NCI-H1436 (cell line): ENCODE measurements around the gene NAV2.

ENCODE experiments used
- DNase-seq: peaks from one replicate; lab custom pipeline; 2025; lab: John Stamatoyannopoulos, UW

The NAV2 gene

DNA sequence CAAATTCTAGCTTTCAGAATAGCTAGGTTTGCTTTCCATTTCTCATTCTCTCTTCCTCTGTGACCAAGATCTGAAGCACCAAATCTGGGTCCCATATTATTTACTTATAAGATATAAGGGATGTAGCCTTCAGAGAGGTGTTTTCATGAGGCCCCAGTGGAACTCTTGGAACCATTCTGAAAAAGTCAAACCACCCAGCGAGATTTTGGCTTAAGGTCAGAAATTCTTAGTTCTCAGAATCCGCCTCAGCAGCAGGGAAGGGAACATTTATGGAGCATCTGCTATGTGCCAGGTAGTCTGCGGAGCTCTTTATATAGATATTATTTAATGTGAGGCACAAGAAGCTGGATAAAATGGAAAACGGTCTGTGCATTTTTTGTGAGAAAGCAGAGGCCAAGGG lies 6.3 kb downstream of the NAV2 start:
- no peak for DNase-seq

DNA sequence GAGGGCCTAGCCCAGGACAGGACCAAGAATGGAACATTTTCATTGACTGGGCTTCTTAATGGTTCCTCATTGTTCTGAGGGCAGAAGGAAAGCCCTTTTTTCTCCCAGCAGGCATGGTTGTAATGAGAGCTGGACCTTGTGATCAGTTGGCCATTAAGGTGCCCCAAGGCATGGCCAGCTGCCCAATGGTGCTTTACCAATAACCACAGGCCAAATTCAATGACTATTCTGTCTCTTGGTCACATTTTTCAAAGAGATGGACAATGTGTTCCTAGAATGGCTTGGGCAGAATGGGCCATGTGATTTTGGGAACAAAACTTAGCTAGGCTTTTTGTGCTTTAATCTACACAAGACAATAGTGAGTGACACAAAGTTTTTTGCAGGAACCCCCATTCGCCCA lies 7.3 kb downstream of the NAV2 start:
- no peak for DNase-seq

DNA sequence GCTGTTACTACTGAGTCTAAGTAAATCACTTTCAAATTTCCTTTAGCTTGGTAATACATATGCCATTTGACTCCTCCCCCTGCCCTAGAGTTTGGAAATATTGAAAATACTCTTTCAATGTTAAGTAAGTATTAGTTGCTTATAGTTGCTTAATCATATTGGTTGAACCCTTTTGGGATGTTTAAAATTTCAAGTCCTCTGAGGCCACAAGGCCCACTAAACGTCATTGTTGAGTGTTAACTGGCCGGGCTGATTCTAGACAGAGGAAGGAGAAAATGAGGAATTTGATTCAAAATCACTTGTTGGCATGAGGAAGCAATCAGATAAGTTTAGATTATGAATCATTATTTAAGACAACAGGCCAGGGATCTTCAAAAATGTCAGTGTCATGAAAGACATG lies 8.5 kb downstream of the NAV2 start:
- DNase-seq = no peak

DNA sequence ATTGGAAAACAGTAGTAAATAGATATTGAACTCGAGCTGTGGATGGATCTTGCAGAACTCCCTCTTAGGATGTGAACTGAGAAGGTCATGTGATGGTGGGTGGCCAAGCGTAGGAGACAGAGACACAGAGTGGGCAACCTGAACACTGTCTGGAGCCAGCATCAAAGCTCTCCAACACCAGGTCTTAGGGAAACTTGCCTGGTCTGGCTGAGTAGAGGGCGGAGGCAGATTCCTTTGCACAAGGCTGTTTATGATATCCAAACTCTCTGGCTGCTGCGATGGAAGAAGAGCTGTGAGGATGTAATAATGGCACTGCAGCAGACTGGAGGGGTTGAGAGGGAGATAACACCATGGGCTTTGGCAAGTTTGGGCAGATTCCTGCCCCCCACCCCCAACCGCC lies 10.1 kb downstream of the NAV2 start:
- DNase-seq = no peak

DNA sequence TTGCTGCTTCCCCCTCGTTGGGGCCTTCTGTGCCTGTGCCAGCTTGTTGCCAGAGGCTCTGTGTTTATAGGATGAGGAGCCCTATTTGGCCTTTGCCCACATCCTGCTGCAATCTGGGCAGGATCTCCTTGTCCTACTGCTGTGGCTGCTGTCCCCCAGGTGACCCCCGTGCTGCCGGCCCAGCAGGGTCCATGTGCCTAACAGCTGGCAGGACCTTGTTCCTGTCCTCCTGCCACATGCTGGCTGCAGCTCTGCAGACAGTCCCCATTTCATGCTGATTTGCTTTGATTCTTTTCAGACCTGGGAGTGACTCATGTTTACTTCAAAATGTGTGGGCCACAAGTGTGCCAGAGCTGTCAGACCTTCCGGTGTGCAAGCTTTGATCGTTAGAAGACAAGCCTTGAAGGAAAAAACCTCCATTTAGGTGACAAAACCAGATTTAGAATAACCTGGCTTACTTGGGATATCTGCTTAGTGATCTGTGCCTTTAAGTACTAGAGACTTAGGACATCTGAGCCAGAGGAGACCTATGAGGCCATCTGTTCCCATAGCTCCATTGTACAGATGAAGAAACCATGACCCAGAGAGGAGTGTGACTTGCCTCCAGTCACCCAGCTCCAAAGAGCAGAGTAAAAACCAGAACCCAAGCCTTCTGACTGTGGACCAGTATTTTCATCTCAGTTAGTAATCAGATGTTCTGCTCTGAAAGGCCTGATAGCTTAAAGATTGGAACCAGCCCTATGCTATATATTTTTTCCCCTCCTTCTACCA lies 11.1 kb downstream of the NAV2 start:
- DNase-seq = no peak

DNA sequence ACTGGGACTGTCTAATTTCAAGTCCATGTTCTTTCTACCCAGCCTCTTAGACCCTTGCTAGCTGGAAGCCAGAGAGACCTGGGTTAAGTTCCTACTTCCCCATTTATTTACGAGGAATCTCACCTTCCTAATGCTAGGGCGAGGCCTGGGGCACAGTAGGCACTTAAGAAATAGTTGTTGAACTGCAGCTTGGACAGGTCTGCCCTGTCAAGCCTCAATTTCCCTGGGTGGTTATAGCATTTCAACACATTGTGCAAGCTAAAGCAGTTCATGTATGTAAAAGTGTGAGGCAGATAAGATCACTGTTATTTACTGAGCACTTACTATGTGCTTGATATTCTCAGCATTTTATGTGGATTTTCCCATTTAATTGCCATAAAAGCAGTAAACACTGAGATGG lies 12.1 kb downstream of the NAV2 start:
- no peak for DNase-seq

DNA sequence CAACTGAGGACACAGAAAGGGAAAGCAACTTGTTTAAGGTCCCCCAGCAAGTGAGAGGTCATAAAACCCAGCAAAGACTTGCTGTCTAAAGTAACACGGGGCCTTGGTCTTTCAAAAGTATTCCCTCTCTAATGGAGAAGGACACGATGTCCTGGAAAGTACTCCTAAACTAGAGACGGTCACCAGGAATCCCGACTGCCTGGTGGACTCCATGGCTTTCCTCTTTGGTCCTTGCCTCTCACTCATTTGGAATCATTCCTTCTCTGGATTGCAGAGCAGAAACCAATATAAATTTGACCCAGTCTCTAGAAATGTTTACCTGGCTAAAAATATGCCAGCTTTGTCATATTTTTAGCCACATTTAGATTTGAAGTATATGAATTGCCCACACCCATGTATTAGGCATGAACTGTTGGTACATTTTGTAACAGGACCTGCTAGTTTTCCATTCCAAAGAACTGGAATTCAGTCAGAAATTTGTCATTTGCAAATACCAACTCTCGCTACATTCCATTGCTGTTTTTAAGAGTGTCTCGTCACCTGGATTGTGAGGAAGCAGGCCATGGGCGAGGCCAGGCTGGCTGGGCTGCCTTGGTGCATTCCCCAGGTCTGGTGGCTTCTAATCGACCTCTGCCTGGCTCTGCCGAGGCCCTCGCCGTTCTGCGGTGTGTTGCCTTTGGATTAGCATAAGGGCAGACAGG lies 12.9 kb downstream of the NAV2 start:
- no peak for DNase-seq

DNA sequence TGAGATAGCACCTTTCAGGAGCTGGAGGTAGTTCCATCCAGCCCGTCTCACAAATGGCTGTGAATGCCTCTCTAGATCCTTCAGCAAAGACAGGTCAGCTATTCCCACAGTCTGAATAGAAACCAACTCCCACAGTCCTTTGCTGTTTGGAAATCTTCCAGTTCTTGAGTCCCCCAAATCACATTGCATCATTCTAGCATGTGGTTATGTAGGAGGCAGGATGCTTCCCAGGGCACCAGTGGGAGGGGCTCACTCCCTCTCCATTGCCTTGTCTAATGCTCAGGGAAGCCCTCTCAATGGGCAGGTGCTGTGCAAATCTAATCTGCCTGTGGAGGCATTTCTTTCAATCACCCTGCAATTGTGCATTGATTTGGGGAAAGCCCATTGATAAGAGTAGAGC lies 14.6 kb downstream of the NAV2 start:
- no peak for DNase-seq

DNA sequence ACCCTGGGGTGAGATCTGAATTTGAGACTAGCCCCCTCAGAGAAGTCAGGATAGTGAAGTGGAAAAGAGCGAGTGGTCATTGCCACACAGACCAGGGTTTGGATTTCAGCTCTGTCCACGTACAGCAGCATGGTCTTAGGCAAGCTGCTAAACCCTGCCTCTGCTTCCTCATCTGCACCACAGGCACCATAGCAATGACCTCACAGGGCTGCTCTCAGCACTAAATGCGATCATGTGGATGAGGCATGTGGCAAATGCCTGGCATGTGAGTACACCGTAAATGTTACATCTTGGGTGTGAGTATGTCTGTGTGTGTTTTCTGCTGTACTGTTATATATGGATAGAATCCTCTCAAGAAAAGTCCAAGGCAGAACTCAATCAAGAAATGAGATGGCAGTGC lies 15.8 kb downstream of the NAV2 start:
- no peak for DNase-seq

DNA sequence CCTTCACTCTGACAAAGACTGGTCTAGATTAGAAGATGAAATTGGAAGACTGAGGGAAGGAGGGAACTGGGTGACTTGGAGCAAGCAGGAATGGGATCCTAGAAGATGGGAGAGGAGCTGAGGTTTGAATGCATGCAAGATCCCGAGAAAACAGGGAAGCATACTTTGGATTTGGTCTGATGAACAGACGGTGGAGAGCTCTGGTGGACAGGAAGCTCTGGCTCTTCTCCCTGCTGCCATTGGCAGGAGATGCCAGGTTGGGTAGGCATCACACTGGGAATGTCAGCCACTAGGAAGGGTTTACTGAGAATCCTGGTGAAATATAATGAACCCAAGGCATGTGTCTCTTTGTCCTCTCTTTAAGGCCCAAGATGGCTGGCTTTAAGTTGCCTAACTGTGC lies 16.5 kb downstream of the NAV2 start:
- DNase-seq = no peak

DNA sequence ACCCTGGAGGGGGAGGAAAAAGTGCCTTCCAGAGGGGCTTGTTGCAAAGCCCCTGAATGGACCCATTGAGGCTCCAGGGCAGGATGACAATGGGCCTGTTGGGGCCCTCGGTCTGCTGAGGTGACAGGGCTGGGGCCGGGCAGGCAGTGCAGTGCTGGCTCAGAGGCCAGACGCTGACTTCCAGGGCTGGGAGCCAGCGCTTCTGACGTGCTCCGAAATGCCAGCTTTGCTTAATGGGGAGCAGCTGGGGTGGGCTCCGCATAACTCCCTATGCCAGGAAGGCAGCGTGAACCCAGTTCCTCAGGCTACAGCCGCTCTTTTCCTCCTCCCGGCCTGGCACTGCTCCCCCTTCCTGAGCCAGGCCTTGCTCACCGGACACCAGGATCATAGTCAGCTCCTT lies 17.7 kb downstream of the NAV2 start:
- no peak for DNase-seq

DNA sequence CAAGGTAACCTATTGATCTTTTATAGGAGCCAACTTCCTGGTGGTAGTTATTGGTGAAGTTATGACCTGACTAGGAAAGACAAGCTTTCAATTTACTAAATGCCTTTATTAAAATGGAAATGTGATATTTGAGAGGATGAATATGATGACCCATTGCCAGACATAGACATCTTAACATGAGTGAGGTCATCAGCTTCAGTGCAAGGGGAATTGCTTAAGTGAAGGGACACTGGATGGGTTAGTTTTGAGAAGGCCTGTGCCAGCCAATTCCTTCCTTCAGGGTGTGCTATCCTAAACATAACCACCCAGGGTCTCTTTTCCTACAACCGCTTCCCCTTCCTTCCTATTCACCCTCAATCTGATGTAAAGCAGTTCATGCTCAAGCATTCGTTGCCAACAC lies 21.5 kb downstream of the NAV2 start:
- DNase-seq = no peak

DNA sequence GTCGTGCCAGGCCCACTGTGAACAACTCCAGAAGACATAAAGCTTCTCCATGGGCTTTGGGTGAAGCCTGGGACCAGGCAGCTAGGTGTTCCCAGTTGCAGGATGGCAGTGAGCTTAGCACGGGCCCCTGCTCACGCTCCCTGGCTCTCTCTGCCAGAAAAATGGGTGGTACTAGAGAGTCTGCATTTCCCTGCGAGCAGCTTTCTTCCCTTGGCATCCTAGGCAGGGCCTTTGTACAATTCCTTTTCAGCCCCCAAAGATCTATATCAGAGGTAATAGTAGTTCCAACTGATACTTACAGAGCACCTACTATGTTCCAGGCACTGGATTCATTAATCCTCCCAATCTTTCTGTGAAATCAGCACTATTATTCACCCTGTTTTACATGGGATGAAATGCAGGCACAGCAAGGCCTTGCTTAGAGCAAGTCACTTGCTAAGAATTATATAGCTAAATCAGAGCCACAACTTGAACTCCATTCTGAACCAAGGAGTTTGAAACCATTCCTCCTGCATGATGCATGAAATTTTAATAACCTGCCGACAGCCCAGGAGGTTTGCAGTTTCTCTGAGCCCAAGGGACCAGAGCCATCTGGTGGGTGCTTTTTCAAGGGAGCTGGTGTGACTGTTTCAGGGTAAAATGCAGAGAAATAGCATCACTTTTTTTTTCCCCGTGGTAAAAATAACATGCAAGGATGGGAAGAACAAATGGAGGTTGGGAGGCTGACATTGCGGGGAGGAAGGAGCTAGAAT lies 22.7 kb downstream of the NAV2 start:
- DNase-seq = no peak

DNA sequence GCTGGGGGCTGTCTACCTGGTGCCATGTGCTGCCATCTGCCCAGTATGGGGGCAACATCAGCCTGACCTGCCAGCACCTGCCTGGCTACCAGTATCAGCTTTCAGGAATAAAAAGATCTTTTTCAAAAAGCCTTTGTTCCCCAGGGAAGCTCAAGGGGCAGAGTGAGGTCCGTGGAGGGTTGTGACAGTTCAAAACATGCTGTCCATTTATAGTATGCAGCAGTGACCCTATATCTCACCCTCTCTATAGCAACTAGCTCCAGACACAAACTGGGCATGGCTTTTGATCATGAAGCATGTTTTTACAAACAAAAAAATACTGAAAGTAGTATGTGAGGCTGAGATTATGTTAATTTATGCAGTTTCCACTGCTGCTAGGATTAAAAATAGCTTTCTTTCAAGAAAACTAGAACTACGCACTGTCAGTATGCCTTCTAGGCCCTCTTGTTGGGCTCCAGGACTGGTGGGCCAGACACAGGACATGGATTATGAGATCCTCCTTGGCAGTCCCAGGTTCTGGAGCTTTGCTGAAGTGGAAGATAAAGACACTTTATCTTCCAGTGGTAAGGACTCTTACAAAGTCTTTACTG lies 23.4 kb downstream of the NAV2 start:
- DNase-seq = no peak

DNA sequence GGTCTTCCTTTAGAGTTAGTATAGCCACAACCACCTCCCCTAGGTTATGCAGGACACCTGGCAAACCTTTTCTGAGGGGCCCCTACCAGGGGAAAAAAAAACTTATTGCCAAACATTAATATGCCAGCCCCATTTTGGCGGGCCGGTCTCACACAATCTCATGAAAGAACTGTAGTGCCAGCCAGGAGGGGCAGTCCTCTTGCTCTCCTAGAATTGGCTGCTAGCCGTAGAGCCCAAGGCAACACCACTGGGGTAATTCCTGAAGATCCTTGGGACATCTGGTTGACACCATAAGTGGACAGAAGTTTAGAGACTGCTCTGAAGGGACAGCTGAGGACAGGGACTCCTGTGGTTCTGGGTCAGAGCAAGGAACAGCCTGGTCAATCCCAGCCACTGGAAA lies 24.2 kb downstream of the NAV2 start:
- DNase-seq = no peak

DNA sequence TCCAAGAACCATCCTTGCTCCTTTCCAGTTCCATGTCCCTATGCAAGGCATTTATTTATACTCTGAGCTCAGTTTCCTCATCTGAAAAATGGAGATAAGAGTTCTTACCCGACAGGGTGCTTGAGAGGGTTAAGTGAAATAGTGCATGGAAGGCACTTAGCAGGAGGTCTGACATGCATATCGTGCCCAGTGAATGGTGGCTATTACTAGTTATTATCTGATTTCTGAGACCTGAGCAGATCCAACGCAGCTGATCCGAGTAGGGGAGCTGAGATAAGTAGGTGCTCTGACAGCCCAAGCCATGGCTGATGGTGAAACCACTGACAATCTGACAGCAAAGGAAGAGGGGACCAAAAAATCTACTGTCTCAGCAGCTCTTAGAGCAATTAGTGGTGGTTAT lies 24.9 kb downstream of the NAV2 start:
- DNase-seq = no peak

DNA sequence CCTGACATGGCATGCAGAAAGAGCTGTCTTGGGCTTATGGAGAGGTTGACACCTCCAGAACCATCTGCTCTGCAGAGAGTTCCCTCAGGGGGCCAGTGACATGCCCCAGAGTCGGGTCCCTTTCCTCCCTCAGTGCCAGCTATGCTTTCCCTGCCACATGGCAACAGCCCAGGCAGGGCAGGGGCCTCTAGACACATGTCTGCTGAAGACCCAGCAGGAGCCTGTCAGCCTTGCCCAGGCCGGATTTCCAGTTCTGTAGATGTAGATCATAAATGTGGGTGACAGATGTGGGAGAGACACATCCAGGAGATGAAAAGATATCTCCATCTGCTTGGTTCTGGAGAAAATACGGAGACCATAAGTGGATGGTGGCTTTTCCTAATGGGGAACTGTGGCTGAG lies 25.5 kb downstream of the NAV2 start:
- DNase-seq = no peak

DNA sequence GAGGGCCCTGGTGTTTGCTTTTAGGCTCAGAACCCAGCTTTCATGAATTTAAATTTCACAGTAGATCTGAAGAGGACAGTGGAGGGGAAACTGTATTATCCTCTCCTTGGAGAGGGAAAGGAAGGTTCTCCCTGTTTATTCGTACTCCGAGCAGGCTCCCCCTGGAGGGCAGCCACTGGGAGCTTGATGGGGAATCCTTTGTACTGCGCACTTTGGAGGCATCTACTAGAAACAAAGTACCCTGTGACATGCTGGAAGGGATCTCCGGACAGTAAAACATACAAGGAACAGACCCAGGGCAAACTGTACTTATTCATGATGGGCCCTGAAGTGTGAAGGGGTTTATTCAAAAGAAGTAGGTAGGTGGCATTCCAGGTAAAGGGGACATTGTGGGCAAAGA lies 27.2 kb downstream of the NAV2 start:
- DNase-seq = no peak

DNA sequence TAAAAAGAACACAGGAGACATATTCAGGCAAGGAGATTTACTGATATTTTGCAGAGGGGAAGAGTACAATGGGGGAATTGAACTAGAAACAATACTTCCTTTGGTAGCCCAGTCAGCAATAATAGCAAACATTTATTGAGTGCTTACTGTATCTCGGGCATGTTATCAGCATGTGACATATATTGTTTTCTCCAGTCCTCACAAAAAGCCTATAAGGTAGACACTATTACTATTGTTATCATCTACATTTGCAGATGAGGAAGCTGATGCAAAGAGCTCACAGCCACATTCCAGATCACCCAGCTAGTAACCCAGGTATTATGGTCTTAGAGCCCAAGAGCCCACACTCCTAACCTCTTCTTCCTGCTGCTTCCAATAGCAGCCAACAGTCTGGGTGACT lies 27.9 kb downstream of the NAV2 start:
- no peak for DNase-seq

DNA sequence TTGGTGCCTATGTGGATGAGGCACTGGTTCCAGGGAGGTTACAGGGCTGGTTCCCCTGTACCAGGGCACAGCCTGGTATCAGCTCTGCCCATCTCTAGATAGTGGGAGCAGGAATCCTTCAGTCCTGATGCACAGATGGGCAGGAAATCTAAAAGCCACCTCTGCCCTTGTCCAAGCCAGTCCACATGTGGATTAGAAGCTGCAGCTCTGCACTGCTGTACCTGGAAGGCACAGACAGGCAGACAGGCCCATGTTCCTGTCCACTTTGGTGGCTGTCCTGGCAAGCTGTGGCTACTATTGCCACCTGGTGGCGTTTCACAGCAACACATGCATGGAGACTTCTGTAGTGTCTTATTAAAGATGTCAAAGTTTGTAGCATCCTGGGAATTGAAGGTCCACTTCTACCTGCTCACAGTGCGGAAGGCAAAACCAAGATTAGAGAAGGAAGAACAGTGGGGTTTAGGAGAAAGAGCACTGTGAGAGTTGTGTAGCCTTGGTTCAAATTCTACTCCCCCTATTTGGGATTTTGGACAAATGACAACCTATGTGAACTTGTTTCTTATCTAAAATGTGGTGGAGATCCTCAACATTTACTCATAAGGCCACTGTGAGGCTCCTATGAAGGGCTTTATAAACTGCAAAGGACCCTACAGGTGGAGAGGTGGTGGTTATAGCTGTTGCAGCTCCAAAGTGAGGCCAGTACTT lies 30.1 kb downstream of the NAV2 start:
- peak; percentile 43 for DNase-seq

DNA sequence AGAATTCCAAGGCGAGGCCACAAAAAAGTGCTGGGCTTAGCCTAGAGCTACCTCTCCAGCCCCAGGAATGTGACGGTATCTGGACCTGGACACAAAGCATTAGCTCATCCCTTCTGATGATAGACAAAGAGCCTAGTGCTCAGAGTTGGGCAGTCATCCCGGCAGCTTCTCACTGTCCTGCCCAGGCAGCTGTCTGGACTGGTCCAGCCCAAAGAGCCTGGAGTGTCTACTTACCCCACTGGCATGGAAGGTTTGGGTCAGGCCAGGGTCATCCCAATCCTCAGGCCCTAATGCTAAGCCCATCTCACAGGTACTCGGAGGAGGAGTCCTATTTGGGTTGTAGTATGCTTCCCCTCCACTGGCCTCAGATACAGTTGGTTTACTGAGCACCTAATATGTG lies 31.0 kb downstream of the NAV2 start:
- DNase-seq = no peak

DNA sequence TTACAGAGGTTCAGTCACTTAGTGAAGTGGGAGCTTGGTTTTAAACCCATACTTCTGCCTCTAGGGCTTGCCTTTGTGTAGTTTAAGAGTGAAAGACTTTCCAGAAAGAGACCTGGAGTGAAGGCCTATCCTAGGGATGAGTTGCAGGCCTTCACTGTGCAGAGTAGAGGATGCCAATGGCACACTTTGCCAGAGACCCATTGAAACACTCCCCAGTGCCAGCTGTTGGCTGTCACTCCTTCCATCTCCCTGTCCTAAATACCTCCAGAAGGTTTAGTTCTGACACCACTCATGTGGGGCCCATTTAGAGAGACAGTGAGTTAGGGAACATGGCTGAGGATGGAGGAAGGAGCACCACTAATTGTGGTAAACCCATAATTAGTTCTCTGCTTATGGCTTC lies 31.5 kb downstream of the NAV2 start:
- DNase-seq = no peak
